Activated CD8-positive, alpha-beta memory T cell treated with anti-CD3 and anti-CD28 coated beads, Interleukin-2, amount 50 U/mL, for 4 hours (primary cell): ENCODE measurements around the gene TEAD3.
A peak's percentile ranks its signal among the peaks of the same experiment; 100 is the strongest.

Experiments used
- DNase-seq: peaks from one replicate; pipeline ENCODE4 v3.0.0-alpha.2; 2020

The TEAD3 gene

GRCh38 chr6:35512006-35512405, 15.1 kb upstream of the TEAD3 start:
- DNase-seq: no peak

- no peak for DNase-seq
Observed at GRCh38 chr6:35511562-35511941, 14.7 kb upstream of the TEAD3 start.

DNA sequence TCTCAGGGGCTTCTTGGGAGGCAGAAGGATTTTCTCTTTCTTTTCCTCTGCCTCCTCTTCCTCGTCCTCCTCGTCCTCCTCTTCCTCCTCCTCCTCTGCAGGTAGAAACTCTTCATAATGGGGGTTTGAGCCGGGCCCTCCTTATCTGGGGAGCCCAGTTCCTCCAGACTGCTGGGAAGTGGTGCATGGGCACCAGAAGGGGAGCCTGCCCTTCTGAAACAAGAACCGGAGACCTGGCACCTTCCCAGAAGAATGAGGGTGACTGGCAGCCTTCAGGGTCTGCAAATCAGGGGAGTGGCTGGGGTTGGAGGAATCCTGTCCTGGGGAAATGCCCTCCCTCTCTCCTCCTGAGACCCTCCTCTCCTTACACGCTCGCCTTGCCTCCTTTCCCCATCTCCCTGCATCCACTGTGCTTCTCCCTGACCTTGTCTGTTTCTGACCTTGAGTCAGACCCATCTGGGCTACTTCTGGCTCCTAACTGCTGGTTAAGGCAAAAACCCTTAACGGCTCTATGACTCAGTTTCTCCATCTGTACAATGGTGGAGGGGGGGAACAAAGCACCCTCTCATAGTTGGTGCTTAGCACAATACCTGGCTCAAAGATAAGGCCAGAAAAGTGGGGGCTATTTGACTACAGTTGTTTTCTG, 14.2 kb upstream of the TEAD3 start:
- no peak for DNase-seq

DNA sequence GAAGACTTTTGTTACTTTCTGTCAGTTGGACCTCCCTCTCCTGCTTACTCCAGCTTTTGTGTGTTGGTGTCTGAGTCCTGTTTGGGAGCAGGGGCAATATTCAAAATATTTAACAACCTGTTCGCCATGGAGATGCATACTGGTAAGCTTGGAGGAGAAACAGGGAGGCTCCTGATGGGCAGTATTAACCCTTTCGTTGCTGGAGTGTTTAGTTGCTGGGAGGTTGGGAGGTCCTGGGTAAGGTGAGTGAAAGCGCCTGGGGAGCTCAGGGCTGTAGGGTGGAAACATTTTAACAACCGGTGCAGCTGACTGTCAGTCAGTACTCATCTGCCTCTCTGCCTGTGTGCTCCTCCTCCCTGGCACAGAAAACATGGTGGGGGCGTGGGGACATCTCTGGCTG, 11.7 kb upstream of the TEAD3 start:
- DNase-seq: no peak

DNA sequence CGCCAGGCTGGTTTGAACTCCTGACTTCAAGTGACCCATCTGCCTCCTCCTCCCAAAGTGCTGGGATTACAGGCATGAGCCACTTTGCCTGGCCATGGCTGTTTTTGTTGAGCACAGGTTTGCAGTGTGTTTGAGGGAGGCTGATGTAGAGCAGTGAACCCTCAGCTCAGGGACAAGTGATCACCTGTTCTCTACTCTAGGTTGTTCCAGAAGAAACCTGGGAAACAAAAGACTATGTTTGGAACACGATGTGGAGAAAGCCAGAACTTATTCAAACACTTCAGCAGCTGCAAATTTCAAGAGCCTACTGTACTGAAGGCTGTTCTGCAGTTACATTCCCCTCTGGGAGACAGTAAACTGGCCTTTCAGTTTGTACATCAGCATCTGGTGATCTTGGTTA, 11.1 kb upstream of the TEAD3 start:
- no peak for DNase-seq

DNA sequence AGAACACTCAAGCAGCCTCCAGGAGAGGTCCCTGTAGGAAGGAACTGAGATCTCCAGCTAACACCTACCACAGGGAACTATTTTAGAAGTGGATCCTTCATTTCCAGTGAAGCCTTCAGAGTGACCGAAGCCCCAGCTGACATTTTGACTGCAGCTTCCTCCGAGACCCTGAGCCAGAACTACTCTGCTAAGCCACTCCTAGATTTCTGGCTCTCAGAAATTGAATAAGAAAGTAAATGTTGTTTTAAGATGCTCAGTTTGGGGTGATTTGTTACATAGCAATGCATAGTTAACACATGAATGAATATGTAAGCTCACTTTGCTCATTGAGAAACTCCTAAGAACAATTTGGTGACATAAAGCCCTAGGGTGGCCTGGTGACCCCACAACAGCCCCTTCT, 10.3 kb upstream of the TEAD3 start:
- no peak for DNase-seq

DNA sequence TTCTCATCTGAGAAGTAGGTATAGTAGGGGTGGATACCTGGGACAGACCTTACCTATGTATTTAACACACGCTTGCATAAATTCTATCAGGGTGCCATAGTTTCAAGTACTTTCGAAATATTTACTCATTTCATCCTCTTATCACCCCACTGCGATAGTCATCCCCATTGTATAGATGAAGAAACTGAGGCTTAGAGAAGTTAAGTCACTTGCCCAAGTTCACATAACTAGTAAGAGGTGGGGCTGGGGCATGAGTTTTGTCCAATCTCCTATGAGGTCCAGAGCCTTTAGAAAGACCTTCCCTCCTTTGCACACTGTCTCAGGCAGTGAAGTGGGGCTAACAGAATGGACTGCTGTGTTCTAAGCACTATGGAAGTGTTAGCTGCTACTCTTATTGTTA, 9.7 kb upstream of the TEAD3 start:
- DNase-seq: no peak

DNA sequence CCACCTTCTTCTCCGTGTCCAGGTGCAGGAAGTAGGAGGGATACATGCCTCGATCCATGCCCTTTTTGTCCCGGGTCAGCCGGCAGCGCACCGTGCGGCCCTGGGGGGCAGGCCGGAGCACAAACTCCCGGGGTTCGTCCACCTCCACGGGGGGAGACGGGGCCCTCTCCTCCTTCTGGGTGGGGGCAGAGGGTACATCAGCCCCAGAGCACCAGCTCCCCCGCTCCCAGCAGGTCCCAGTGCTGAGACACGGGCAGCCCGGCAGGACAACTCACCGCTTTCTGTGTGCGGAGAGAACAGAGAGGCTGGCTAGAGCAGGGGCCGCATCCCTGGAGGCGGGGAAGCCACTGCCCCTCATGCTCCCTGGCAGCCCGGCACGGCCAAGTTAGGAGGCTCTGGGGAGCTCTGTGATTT, 9.1 kb upstream of the TEAD3 start:
- DNase-seq: no peak

GRCh38 chr6:35503534-35503933, 6.7 kb upstream of the TEAD3 start:
- DNase-seq: no peak

GRCh38 chr6:35501784-35502183, 4.9 kb upstream of the TEAD3 start:
- DNase-seq: no peak

DNA sequence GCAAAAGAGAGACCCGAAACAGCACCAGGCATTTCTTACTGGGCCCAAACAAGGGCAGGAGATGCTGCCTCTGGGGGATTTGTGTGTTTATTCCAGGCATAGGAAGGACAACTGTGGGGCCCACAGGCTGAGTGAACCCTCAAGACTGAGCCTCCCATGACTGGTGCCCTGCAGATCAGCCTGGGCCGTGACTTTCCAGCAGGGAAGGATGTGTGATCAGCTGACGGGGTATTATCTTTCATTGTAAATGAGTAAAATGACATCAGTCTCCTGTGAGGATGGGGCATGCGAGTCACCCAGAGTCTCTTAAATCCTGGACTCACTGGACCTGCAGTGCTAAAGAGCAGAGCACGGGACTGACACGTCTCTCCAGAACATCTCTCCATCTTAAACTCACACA, 3.9 kb upstream of the TEAD3 start:
- no peak for DNase-seq

GRCh38 chr6:35499372-35499771, 2.5 kb upstream of the TEAD3 start:
- no peak for DNase-seq

- DNase-seq: no peak
Observed at GRCh38 chr6:35498422-35499067, 1.7 kb upstream of the TEAD3 start.

DNA sequence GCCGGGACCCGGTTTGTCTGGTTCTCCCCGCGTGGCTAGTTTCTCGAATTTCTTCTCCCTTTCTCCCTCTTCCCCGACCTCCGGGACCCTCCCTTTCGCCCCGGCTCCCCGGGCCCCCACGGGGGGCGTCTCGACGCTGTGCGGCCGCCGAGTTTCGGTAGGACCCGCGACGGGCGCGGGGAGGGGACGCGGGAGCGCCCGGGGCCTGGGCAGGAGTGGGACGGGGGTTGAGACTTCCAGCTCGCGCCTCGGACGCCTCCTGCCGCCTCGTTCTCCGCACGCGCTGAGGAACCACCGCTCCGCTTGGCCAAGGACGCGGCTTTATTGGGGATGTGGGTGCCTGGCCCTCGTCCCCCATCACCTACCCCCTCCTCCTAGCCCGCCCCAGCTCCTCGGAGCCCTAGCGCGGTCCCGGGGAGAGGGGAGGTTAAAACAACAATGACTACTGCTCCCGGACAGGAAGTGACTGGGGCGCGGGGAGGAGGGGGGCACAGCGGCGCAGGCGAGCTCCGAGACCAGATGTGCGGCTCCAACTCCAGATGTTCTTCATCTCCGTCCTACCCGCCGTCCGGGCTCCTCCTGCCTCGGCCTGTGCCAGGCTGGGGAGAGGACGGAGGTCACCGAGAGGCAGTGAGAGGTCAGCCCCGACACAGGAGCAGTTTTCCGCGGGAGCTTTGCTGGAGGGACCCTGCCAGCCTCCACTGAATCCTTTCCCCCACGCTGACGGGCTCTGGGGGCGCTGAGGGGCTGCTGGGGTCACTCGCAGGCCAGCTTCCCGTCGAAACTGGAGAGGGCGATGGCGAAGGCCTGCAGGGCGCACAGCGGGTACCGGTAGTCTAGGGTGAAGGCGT, 917 bp upstream of the TEAD3 start:
- DNase-seq: peak; percentile 49

DNA sequence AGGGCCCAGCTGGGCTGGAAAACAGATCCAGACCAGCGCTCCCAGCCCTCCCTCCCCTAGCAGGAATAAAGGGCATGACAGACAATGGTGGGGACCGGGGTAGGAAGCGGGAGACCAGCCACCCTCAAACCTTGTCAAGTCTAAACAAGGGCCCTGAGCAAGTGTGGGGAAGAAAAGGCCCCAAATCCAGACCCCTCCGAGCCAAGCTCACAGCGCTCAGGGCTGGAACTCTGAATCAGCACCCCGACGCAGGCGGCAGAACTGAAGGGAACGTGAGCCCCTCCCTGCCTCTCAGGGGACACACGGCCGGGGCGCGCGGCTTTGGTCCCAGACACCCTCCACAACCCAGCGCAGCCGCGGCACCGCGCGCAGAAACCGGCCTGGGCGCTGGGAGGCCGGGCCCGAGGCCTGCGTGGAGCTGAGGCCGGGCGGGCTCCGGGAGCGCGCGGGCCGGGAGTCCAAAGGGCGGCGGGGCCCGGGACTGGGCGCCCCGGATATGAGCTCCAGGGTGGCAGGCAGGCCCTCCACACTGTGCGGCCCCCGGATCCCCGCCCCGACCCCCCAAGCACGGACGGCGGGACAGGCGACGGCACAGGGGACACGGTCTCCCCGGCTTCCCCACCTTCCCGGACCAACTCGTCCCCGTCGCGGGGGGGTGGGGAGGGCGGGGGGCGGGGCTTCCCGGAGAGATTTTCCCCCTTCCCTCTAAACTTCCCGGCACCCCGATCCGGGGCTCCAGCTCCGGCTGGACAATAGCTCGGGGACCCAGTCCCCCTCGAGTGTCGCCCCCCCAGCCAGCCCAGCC, 641 bp downstream of the TEAD3 start:
- DNase-seq: no peak

- no peak for DNase-seq
Observed at GRCh38 chr6:35495258-35496035, 1.4 kb downstream of the TEAD3 start.

- no peak for DNase-seq
Observed at GRCh38 chr6:35494161-35494563, 2.7 kb downstream of the TEAD3 start.

GRCh38 chr6:35493307-35493983, 3.4 kb downstream of the TEAD3 start:
- DNase-seq: no peak

GRCh38 chr6:35492974-35493284, 4.0 kb downstream of the TEAD3 start:
- DNase-seq: no peak

DNA sequence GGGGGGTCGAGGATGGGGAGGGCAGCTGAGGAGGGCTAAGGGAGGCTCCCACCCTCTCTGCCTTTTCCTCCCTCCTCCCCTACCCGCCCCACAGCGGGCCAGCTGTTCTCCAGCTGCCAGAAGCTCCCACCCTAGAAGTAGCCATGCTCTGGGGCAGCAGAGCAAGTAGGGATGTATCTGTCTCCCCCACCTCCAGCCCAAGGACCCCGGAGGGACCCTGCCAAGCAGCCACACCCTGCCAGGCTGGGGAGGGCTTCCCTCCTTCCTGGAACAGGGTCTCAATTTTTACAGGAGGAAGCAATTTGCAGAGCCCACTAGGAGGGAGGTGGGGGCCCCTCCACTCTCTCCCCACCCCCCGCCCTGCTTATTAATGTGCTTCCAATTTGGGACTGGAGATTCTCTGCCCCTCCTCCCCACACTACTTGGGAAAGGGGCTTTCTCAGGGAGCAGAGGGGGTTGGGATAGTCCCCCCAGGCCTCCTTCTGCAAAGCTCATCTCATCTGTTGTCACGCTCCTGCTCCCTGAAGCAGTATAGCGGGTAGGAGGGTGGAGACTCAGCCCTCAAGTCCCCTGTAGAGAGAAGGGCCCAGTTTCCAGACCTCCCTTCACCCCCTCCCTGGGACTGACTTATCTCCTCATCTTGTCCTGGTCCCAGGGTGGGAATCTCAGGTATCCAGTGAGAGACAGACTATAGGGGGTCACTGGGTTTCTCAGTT, 4.5 kb downstream of the TEAD3 start:
- DNase-seq: no peak

DNA sequence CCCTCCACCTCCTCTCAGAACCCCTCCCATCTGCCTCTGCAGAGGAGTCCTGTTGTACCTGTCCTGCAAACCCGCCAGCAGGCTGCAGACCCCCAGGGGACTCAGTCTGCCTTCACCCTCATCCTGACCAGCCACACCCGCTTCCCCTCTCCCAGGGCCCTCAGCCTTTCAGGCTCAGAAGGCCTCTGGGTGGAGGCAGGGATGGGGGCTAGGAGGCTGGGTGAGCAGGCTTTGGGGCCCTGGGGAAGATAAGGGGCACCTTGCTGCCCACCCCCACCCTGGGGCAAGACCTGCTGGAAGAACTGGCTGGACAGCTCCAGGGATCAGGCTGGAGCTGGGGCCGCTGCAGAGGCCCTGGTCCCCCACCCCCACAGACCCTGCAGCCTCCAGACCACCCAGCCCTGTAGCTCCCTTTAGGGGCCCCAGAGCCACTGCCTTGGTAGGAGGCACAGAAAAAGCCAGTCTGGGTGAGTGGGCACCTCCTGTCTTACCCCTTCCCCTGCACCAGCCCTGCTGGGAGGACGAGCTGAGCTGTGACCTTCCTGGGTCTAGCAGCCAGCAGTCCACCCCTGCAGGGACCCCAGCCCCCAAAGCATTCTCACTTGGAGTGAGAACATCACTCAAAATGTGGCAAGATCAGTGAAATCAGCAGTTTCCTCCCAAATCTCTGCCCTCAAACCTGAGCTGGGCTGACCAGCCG, 5.2 kb downstream of the TEAD3 start:
- DNase-seq: no peak
